Measurements from ENCODE around the gene GATAD2A.
"Not testable (repeated sequence)": the region's sequence is repeated elsewhere in the genome, so short reads cannot be mapped to it uniquely, and the experiment has no call there.

Gene GATAD2A

DNA sequence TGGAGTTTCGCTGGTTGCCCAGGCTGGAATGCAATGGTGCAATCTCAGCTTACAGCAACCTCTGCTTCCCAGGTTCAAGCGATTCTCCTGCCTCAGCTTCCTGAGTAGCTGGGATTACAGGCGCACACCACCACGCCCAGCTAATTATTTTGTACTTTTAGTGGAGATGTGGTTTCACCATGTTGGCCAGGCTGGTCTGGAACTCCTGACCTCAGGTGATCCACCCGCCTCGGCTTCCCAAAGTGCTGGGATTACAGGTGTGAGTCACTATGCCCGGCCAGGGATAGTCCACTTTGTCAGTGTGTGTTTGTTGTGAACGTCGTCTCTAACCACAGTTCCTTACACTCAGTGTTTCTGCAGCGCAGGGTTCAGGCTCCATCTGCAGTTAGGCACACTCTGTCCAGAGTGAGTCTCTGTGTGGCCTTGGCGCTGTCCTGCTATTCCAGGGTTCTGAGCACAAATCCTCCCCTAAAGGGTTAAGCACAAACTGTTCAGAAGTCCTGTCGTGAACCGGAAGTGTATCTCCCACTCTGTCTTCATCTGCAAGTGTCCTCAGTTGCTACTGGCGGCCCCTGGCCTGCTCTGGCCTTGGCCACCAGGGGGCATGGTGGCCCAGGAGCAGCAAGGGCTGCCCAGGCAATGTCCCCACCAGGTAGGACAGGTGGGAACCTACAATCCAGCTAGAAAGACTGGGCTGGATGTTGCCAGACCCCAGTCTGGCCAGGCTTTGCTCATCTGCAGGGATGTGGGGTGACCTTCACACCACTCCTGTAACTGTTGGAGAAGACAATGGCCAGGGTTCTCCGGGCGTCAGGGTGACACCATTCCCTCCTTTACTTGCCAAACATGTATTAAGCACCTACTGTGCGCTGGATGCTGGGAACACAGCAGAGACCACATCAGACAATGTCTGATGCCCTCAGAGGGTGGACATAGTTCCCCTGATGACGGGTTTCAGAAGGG, 38.8 kb upstream of the GATAD2A start:
- H3K4me3 ChIP-seq (ENCODE audit: low read depth, low read length) = no peak overlapping the region
- TF ChIP-seq CTCF (IDR thresholded peaks at IDR 0.05; ENCODE audit: low read depth, low read length) = peak; percentile 95

DNA sequence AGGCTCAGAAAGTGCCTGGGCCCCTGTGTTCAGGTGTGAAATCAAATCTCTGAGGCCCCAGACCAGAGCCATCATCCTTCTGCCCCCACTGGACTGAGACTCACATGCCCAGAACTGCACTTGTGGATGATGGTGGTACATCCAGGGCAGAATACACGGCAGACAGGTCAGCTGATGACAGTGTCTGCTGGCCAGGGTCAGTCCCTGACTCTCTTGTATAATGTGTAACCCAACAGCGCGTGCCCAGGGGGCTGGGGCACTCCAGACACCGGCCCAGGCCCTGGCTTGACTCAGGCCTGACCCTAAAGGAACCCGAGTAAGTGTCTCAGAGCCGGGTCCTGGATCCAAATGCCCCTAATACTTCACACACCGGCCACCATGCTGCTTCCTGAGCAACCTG, 37.4 kb upstream of the GATAD2A start:
- no peak for TF ChIP-seq CTCF (IDR thresholded peaks at IDR 0.05; ENCODE audit: low read depth, low read length)
- no peak overlapping the region for H3K4me3 ChIP-seq (ENCODE audit: low read depth, low read length)

DNA sequence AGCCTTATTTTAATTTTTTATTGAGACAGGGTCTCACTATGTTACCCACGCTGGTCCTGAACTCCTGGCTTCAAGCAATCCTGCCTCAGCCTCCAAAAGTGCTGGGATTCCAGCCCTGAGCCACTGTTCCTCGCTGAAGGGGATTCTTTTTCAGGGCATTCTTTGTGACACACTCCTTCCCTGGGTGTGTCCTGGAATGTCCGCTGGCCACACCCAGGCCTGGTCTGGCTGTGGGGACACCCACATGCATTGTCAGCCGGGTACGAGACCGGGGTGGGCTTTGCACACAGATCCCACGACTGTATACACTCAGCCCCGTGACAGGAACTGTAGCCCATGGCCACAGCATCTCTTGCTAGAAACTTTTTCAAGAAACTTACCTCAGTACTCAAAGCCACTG, 34.4 kb upstream of the GATAD2A start:
- H3K4me3 ChIP-seq (ENCODE audit: low read depth, low read length) = no peak overlapping the region

GRCh38 chr19:19372656-19373416, 32.6 kb upstream of the GATAD2A start:
- H3K4me3 ChIP-seq (ENCODE audit: low read depth, low read length) = 0 out of 2 replicates have a peak overlapping the region, but pooled peaks have one; percentile 22
- TF ChIP-seq CTCF (IDR thresholded peaks at IDR 0.05; ENCODE audit: low read depth, low read length) = no peak

More for the DNA sequence above, 34.4 kb upstream of the GATAD2A start:
- TF ChIP-seq CTCF (IDR thresholded peaks at IDR 0.05; ENCODE audit: low read depth, low read length) = no peak

- no peak for TF ChIP-seq CTCF (IDR thresholded peaks at IDR 0.05; ENCODE audit: low read depth, low read length)
- no peak overlapping the region for H3K4me3 ChIP-seq (ENCODE audit: low read depth, low read length)
Observed at GRCh38 chr19:19379527-19379926, 25.9 kb upstream of the GATAD2A start.

DNA sequence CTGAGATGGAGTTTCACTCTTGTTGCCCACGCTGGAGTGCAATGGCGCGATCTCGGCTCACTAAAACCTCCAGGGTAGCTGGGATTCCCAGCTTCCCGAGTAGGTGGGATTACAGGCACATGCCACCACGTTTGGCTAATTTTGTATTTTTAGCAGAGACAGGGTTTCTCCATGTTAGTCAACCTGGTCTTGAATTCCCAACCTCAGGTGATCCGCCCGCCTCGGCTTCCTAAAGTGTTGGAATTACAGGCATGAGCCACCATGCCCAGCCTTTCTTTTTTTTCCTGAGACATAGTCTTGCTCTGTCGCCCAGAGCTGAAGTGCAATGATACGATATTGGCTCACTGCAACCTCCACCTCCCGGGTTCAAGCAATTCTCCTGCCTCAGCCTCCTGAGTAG, 25.2 kb upstream of the GATAD2A start:
- H3K4me3 ChIP-seq (ENCODE audit: low read depth, low read length) = not testable (repeated sequence)

DNA sequence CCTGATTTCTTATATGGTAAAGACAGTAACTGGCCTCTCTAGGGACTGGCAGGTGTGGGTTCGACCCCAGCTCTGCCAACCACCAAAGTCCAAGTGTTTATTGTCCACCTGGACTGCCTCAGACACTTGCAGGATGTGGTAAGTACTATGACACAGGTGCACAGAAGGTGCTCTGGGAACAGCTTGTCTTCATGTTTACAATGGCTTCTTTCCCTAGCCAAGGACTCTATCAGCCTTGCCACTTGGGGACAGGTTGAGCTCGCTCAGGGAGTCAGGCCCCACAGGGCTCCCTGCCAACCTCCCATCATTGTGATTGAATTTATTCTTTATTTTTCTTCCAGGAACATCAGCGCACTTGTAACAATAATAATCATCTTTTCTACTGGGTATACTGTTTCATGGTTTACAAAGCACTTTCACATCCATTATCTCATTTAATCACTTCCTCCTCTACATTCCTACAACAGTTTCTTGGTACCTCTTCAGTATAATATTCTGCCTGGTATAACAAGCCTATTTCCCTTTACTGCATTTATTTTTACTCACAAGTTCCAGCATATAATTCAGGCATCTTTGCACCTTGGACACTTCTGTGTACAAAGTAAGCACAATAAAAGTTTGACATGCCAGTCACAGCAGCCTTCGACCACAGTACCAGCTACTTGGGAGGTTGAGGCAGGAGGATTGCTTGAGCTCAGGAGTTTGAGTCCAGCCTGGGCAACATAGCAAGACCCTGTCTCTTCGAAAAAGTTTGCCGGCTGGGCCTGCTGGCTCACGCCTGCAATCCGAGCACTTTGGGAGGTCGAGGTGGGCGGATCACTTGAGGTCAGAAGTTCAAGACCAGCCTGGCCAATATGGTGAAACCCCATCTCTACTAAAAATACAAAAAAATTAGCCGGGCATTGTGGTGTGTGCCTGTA, 24.2 kb upstream of the GATAD2A start:
- no peak for TF ChIP-seq CTCF (IDR thresholded peaks at IDR 0.05; ENCODE audit: low read depth, low read length)
- H3K4me3 ChIP-seq (ENCODE audit: low read depth, low read length) = no peak overlapping the region
